NCI-H345 (cell line): Measurements from ENCODE around the gene TAS1R2.

Source experiments
- DNase-seq: peaks from one replicate; lab custom pipeline; 2025; lab: John Stamatoyannopoulos, UW

The TAS1R2 gene

DNA sequence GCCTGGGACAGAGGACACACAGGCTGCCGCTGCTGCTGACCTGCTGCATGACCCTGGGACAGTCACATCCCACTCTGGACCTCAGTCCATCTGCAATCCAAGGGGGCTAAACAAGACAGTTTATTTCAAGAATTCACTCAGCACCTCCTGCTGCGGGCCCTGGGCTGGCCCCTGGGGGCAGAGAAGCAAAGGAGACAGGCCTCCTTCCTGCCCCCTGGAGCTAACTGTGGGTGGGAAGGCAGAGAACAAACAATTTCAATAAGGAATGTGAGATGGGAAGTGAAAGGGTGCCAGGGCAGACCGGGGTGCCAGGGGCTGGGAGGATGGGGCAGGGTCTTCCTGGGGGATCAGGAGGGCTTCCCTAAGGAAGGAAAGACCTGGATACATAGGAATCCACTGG is 60.0 kb downstream of the TAS1R2 start:
- no peak for DNase-seq

DNA sequence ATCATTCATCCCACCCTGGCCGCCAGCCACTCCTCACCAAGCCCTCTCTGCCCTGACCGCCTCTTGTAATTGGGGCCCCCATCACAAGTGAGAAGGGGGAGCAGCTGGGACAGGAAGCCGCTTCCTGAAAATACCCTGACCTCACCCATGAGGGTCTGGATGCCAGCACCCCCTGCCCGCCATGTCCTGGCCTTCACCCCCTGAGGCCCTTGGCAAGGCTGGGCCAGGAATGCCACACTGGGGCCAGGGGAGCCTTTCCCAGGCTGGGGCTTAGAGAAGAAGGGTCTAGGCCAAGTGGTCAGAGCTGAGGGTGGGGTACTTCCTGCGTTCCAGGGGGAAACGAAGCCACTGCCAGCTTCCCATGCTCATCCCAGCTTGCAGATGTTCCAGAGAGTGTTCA is 60.5 kb downstream of the TAS1R2 start:
- no peak for DNase-seq

DNA sequence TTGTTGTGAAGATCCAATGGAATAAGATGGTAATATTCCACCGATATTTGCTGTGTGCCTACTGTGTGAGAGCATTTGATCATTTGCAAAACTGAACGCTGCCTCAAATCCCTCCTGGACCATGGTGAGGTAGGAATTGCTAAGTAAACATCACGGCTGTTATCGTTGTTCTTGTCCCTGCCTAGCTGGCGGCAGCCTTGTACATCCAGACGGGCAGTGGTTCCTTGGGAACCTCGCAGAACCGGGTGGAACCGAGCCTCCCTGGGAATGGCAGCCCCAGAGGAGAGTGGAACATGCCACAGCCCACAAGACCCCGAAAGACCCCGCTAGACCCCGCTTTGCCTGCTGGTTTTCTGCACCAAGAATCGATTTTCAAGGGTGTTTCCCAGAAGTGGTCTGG is 60.9 kb downstream of the TAS1R2 start:
- DNase-seq, result no peak

DNA sequence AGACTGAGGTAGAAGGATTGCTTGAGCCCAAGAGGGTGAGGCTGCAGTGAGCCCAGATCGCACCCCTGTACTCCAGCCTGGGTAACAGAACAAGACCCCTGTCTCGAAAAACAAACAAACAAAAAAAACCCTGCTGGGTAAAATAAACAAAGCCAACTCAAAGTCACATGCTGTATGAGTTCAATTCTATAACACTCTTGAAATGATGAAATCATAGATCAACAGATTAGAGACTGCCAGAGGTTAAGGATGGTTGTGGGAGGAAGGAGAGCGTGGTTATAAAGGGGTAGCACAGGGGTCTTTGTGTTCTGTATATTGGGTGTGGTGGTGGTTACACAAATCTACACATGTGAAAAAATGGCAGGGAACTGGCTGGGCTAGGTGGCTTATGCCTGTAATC is 62.5 kb downstream of the TAS1R2 start:
- peak; percentile 26 for DNase-seq

DNA sequence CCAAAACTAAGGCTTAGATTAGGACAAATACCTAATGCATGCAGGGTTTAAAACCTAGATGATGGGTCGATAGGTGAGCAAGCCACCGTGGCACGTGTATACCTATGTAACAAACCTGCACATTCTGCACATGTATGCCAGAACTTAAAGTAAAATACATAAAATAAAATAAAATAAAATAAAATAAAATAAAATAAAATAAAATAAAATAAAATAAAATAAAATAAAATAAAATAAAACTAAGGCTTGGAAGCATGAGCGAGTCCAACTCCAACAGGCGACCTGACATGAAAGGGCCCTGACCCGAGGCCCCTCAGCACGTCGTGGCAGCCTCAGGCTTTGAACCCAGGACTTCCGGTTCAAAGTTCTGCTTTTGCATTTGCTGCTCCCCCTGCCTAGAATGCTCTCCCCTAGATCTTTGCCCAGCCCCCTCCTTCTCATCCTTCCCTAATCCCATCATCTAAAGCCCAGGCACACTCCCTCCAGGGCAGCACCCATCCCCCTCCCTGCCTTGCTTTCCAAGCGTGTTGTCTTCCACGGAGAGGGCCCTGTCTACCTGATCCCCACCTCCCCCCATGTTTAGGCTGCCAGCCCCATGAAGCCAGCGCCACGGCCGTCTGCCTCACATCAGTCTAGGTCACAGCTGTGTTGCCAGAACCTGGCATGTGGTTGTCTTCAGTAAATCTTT is 64.3 kb downstream of the TAS1R2 start:
- DNase-seq, result no peak

DNA sequence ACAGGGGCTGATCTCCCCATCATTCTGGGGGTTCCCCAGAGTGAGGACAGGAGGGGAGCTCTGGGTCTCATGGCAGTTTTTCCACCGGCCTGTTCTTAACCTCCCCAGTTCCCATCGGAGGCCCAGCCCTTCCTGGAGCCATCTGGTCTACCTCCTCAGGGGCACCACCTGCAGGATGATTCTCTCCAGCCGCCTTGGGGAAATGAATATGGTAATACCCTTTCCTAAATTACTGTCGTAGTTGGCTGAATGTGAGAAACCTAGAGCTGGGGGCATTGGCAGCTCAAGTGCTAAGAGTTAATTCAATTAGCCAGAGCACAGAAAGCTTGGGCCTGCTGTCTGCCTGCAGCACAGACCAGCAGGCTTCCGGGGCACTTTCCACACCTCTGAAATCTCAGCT is 64.9 kb downstream of the TAS1R2 start:
- DNase-seq, result peak; percentile 7

DNA sequence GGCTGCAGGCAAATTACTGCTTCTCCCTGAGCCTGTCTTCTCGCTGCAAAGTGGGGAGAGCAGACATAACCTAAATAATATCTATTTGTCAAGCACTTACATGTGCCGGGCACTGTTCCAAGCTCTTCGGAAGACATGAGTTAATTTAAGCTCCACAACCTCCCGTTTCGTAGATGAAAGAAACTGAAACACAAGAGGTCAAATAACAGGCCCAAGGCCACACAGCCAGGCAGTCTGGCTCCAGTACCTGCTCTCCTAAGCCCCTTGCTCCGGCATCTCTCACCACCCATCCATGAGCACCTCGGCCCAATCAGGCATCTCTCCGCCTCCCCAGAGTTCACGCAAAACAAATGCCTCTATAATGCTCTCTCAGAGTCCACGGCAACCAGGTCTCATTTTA is 65.4 kb downstream of the TAS1R2 start:
- peak; percentile 33 for DNase-seq

DNA sequence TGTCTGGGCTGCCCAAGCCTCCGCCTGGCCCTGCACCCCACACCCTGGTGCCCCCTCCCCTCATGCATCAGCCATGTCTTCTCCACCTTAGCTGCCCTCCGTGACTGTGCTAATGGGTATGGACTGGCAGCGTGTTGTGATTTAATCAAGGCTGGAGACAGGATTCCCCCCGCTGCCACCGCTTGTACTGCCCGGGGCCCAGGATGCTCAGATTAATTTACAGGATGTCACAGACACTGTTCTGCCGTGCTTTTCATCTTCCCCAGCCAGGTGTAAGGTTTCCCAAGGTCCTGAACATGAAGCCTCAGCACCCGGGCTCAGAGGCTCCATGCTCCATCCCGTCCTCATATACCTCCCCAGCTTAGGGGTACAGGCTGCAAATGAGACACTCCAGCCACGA is 66.3 kb downstream of the TAS1R2 start:
- no peak for DNase-seq

DNA sequence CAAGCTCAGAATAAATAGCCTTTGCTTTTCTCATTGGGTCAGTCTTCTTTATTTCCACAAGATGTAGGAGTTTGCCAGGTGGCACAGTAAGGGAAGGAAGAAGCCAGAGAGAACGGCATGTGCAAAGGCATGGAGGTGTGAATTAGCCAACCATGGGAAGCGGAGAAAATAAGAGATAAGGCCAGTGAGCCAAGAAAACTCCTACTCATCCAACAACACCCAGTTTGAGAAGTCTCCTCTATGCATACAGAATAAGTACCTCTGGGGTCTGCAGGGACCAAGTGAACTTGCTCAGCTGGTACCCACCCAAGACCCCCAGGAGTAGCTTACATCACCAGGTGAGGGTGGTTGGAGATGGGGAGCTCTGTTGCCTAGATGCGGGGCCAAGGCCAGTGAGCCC is 66.7 kb downstream of the TAS1R2 start:
- no peak for DNase-seq
